ENCODE data around the gene HPGDS.
"Not testable (repeated sequence)": the region's sequence is repeated elsewhere in the genome, so short reads cannot be mapped to it uniquely, and the experiment has no call there.

The HPGDS gene

GRCh38 chr4:94325835-94326234, 16.8 kb downstream of the HPGDS start:
- Histone ChIP-seq H3K9ac (ENCODE audit: low read length) (no peak overlapping the region), H3K36me3 (ENCODE audit: control insufficient read depth, insufficient read depth, low read length, severe bottlenecking) (no peaks in the 10 kb centered on the region), H3K27me3 (replicated peaks; ENCODE audit: control insufficient read depth, insufficient read depth, low read length) (peaks cover 8% of the 10 kb centered on the region), H3K4me1 (ENCODE audit: control insufficient read depth, insufficient read depth, low read length) (no peaks in the 10 kb centered on the region), H3K9me3 (ENCODE audit: control insufficient read depth, low read length) (peaks cover 35% of the 10 kb centered on the region), H3K4me3 (ENCODE audit: low read length) (no peak overlapping the region)
- DNase-seq (ENCODE audit: low read depth), result no peak

- not testable (repeated sequence) for H3K9ac ChIP-seq (ENCODE audit: low read length); H3K4me3 ChIP-seq (ENCODE audit: low read length); H3K27me3 ChIP-seq (replicated peaks; ENCODE audit: control insufficient read depth, insufficient read depth, low read length); DNase-seq (ENCODE audit: low read depth); H3K36me3 ChIP-seq (ENCODE audit: control insufficient read depth, insufficient read depth, low read length, severe bottlenecking); H3K4me1 ChIP-seq (ENCODE audit: control insufficient read depth, insufficient read depth, low read length)
- H3K9me3 ChIP-seq (ENCODE audit: control insufficient read depth, low read length), result peaks cover 11% of the 10 kb centered on the region
These were observed 22.7 kb downstream of the HPGDS start for GRCh38 chr4:94319927-94320326.

- peak; percentile 11 for DNase-seq (ENCODE audit: low read depth)
- H3K9ac ChIP-seq (ENCODE audit: low read length), result no peak overlapping the region
- H3K27me3 ChIP-seq (replicated peaks; ENCODE audit: control insufficient read depth, insufficient read depth, low read length), result no peaks in the 10 kb centered on the region
- no peaks in the 10 kb centered on the region for H3K9me3 ChIP-seq (ENCODE audit: control insufficient read depth, low read length)
- H3K4me1 ChIP-seq (ENCODE audit: control insufficient read depth, insufficient read depth, low read length), result peaks cover 15% of the 10 kb centered on the region
- no peak overlapping the region for H3K4me3 ChIP-seq (ENCODE audit: low read length)
- no peaks in the 10 kb centered on the region for H3K36me3 ChIP-seq (ENCODE audit: control insufficient read depth, insufficient read depth, low read length, severe bottlenecking)
These were observed 35.3 kb downstream of the HPGDS start for GRCh38 chr4:94307231-94307871.

- Histone ChIP-seq H3K36me3 (ENCODE audit: control insufficient read depth, insufficient read depth, low read length, severe bottlenecking) (no peaks in the 10 kb centered on the region), H3K4me1 (ENCODE audit: control insufficient read depth, insufficient read depth, low read length) (peaks cover 15% of the 10 kb centered on the region), H3K9ac (ENCODE audit: low read length) (no peak overlapping the region), H3K27me3 (replicated peaks; ENCODE audit: control insufficient read depth, insufficient read depth, low read length) (no peaks in the 10 kb centered on the region), H3K4me3 (ENCODE audit: low read length) (no peak overlapping the region), H3K9me3 (ENCODE audit: control insufficient read depth, low read length) (no peaks in the 10 kb centered on the region)
- DNase-seq (ENCODE audit: low read depth), result no peak
These were observed 35.9 kb downstream of the HPGDS start for GRCh38 chr4:94306713-94307112.

- no peak for DNase-seq (ENCODE audit: low read depth)
- H3K4me3 ChIP-seq (ENCODE audit: low read length), result no peak overlapping the region
- H3K9me3 ChIP-seq (ENCODE audit: control insufficient read depth, low read length), result no peaks in the 10 kb centered on the region
- no peak overlapping the region for H3K9ac ChIP-seq (ENCODE audit: low read length)
- H3K27me3 ChIP-seq (replicated peaks; ENCODE audit: control insufficient read depth, insufficient read depth, low read length), result no peaks in the 10 kb centered on the region
- no peaks in the 10 kb centered on the region for H3K36me3 ChIP-seq (ENCODE audit: control insufficient read depth, insufficient read depth, low read length, severe bottlenecking)
- peaks cover 15% of the 10 kb centered on the region for H3K4me1 ChIP-seq (ENCODE audit: control insufficient read depth, insufficient read depth, low read length)
These were observed 37.0 kb downstream of the HPGDS start for GRCh38 chr4:94305466-94306225.

GRCh38 chr4:94304365-94304971, 38.2 kb downstream of the HPGDS start:
- DNase-seq (ENCODE audit: low read depth), result peak; percentile 63
- no peaks in the 10 kb centered on the region for H3K36me3 ChIP-seq (ENCODE audit: control insufficient read depth, insufficient read depth, low read length, severe bottlenecking)
- H3K4me1 ChIP-seq (ENCODE audit: control insufficient read depth, insufficient read depth, low read length), result peaks cover 15% of the 10 kb centered on the region
- no peak overlapping the region for H3K4me3 ChIP-seq (ENCODE audit: low read length)
- H3K9me3 ChIP-seq (ENCODE audit: control insufficient read depth, low read length), result no peaks in the 10 kb centered on the region
- H3K27me3 ChIP-seq (replicated peaks; ENCODE audit: control insufficient read depth, insufficient read depth, low read length), result no peaks in the 10 kb centered on the region
- H3K9ac ChIP-seq (ENCODE audit: low read length), result no peak overlapping the region

- H3K4me3 ChIP-seq (ENCODE audit: low read length), result no peak overlapping the region
- DNase-seq (ENCODE audit: low read depth), result no peak
- H3K27me3 ChIP-seq (replicated peaks; ENCODE audit: control insufficient read depth, insufficient read depth, low read length), result no peaks in the 10 kb centered on the region
- H3K9me3 ChIP-seq (ENCODE audit: control insufficient read depth, low read length), result no peaks in the 10 kb centered on the region
- H3K4me1 ChIP-seq (ENCODE audit: control insufficient read depth, insufficient read depth, low read length), result peaks cover 9% of the 10 kb centered on the region
- H3K9ac ChIP-seq (ENCODE audit: low read length), result no peak overlapping the region
- no peaks in the 10 kb centered on the region for H3K36me3 ChIP-seq (ENCODE audit: control insufficient read depth, insufficient read depth, low read length, severe bottlenecking)
These were observed 40.4 kb downstream of the HPGDS start for GRCh38 chr4:94302191-94302590.

- Histone ChIP-seq H3K4me1 (ENCODE audit: control insufficient read depth, insufficient read depth, low read length) (no peaks in the 10 kb centered on the region), H3K9ac (ENCODE audit: low read length) (no peak overlapping the region), H3K36me3 (ENCODE audit: control insufficient read depth, insufficient read depth, low read length, severe bottlenecking) (no peaks in the 10 kb centered on the region), H3K9me3 (ENCODE audit: control insufficient read depth, low read length) (no peaks in the 10 kb centered on the region), H3K27me3 (replicated peaks; ENCODE audit: control insufficient read depth, insufficient read depth, low read length) (no peaks in the 10 kb centered on the region), H3K4me3 (ENCODE audit: low read length) (no peak overlapping the region)
- no peak for DNase-seq (ENCODE audit: low read depth)
These were observed 43.8 kb downstream of the HPGDS start for GRCh38 chr4:94298725-94299252.

- H3K27me3 ChIP-seq (replicated peaks; ENCODE audit: control insufficient read depth, insufficient read depth, low read length); H3K4me3 ChIP-seq (ENCODE audit: low read length); H3K9ac ChIP-seq (ENCODE audit: low read length); H3K4me1 ChIP-seq (ENCODE audit: control insufficient read depth, insufficient read depth, low read length); DNase-seq (ENCODE audit: low read depth); H3K9me3 ChIP-seq (ENCODE audit: control insufficient read depth, low read length): not testable (repeated sequence)
- H3K36me3 ChIP-seq (ENCODE audit: control insufficient read depth, insufficient read depth, low read length, severe bottlenecking), result peaks cover 17% of the 10 kb centered on the region
These were observed 47.2 kb downstream of the HPGDS start for GRCh38 chr4:94295473-94295872.

GRCh38 chr4:94293981-94294380, 48.7 kb downstream of the HPGDS start:
- H3K36me3 ChIP-seq (ENCODE audit: control insufficient read depth, insufficient read depth, low read length, severe bottlenecking), result peaks cover 28% of the 10 kb centered on the region

GRCh38 chr4:94290245-94290644, 52.4 kb downstream of the HPGDS start:
- Histone ChIP-seq H3K9me3 (ENCODE audit: control insufficient read depth, low read length) (no peaks in the 10 kb centered on the region), H3K36me3 (ENCODE audit: control insufficient read depth, insufficient read depth, low read length, severe bottlenecking) (peaks cover 58% of the 10 kb centered on the region), H3K4me1 (ENCODE audit: control insufficient read depth, insufficient read depth, low read length) (peaks cover 7% of the 10 kb centered on the region), H3K9ac (ENCODE audit: low read length) (no peak overlapping the region), H3K27me3 (replicated peaks; ENCODE audit: control insufficient read depth, insufficient read depth, low read length) (no peaks in the 10 kb centered on the region), H3K4me3 (ENCODE audit: low read length) (no peak overlapping the region)
- DNase-seq (ENCODE audit: low read depth), result no peak

More at GRCh38 chr4:94293981-94294380, 48.7 kb downstream of the HPGDS start:
- H3K4me3 ChIP-seq (ENCODE audit: low read length); H3K9me3 ChIP-seq (ENCODE audit: control insufficient read depth, low read length); H3K27me3 ChIP-seq (replicated peaks; ENCODE audit: control insufficient read depth, insufficient read depth, low read length); H3K4me1 ChIP-seq (ENCODE audit: control insufficient read depth, insufficient read depth, low read length); DNase-seq (ENCODE audit: low read depth); H3K9ac ChIP-seq (ENCODE audit: low read length): not testable (repeated sequence)

Measured in adipocyte (in vitro differentiated cells).